Tibial nerve (tissue), 4 donors: Measurements from ENCODE around the gene SP3. TPM values are rescaled to one million over a fixed set of nuclear protein-coding genes. Genes with fewer than 3 reads are reported as not detected.

ENCODE experiments used
- DNase-seq, 2 donors: peaks; one replicate each; pipeline ENCODE4 v3.0.0-alpha.2; 2019; ENCODE audit warnings: low spot score in 2 of 2
- H3K27ac ChIP-seq, 4 donors: fragments of 200-600 bp; sonication (generic) in 3 of 4; one replicate each; pipeline ENCODE4 v1.5.1; 2017 to 2019; ENCODE audit warnings: mild to moderate bottlenecking in 1 of 4
- H3K27me3 ChIP-seq, 2 donors: fragments of 200-600 bp; sonication (generic) in 1 of 2; one replicate each; pipeline versions ENCODE4 v1.5.1 to v1.6.0; 2017 to 2019
- H3K36me3 ChIP-seq, 3 donors: fragments of 200-600 bp; sonication (generic); one replicate each; pipeline ENCODE4 v1.5.1; 2018 to 2019
- H3K4me1 ChIP-seq, 4 donors: fragments of 200-600 bp; sonication (generic) in 3 of 4; one replicate each; pipeline ENCODE4 v1.5.1; 2017 to 2019
- H3K4me3 ChIP-seq, 4 donors: fragments of 200-600 bp; sonication (generic) in 3 of 4; one replicate each; pipeline ENCODE4 v1.5.1; 2017 to 2019; ENCODE audit warnings: mild to moderate bottlenecking in 1 of 4, moderate library complexity in 1 of 4
- H3K9me3 ChIP-seq, 4 donors: fragments of 200-600 bp; sonication (generic) in 3 of 4; one replicate each; pipeline ENCODE4 v1.5.1; 2017 to 2019
- EP300 ChIP-seq, 2 donors: sonication (generic); formaldehyde crosslinking; IDR thresholded peaks; one replicate each; pipeline ENCODE4 v1.6.1; 2017; ENCODE audit warnings: antibody characterized with exemption in 2 of 2, mild to moderate bottlenecking in 1 of 2
- POLR2A ChIP-seq, 2 donors: fragments of 450-650 bp; IDR thresholded peaks; one replicate each; pipeline ENCODE4 v1.6.1; 2017; ENCODE audit warnings: antibody characterized with exemption in 2 of 2, mild to moderate bottlenecking in 2 of 2, moderate library complexity in 2 of 2
- WGBS, 2 donors: methylation state at CpG; one replicate each; pipeline ENCODE4 v1.1.5; 2018; 5-methylcytosine and 5-hydroxymethylcytosine counted together
- total RNA-seq, 4 donors: library from RNA; depleted of rRNA; stranded (reverse); fragments of >200 nt; gene quantifications; one replicate each; pipeline ENCODE4 v1.1.0, GENCODE V29; 2016
- TF ChIP-seq, protein P1 (sequence below), 5 experiments: fragments of 200-600 bp in 3 of 5; fragments of 450-650 bp in 2 of 5; sonication (generic) in 3 of 5; IDR thresholded peaks; one replicate each; pipeline ENCODE4 v1.5.1; 2016 to 2019; ENCODE audit warnings: antibody characterized with exemption in 5 of 5, mild to moderate bottlenecking in 3 of 5, moderate library complexity in 2 of 5

Gene SP3
- total RNA-seq, 4 donors from 2014 or later, result 72.5 to 152 (median 128) TPM

GRCh38 chr2:174005801-174006419, 40.7 kb upstream of the SP3 start:
- 92 to 95% methylated on average over 11 of the region's 11 CpGs for WGBS, 2 donors
- Histone ChIP-seq H3K4me3 (no peak overlapping the region), H3K27ac (peak overlapping the region in 1 of 4 donors; percentile 61), H3K4me1 (peaks cover 0 to 25% (median 2%) of the 10 kb centered on the region in 4 donors), H3K9me3 (no peaks in the 10 kb centered on the region), H3K36me3 (no peaks in the 10 kb centered on the region), H3K27me3 (no peaks in the 10 kb centered on the region)
- TF ChIP-seq, protein P1, sequence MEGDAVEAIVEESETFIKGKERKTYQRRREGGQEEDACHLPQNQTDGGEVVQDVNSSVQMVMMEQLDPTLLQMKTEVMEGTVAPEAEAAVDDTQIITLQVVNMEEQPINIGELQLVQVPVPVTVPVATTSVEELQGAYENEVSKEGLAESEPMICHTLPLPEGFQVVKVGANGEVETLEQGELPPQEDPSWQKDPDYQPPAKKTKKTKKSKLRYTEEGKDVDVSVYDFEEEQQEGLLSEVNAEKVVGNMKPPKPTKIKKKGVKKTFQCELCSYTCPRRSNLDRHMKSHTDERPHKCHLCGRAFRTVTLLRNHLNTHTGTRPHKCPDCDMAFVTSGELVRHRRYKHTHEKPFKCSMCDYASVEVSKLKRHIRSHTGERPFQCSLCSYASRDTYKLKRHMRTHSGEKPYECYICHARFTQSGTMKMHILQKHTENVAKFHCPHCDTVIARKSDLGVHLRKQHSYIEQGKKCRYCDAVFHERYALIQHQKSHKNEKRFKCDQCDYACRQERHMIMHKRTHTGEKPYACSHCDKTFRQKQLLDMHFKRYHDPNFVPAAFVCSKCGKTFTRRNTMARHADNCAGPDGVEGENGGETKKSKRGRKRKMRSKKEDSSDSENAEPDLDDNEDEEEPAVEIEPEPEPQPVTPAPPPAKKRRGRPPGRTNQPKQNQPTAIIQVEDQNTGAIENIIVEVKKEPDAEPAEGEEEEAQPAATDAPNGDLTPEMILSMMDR (IDR thresholded peaks at IDR 0.05), result no peak
- no peak for DNase-seq

- Histone ChIP-seq H3K9me3 (no peaks in the 10 kb centered on the region), H3K36me3 (no peaks in the 10 kb centered on the region), H3K27me3 (no peaks in the 10 kb centered on the region), H3K4me3 (no peak overlapping the region), H3K27ac (peak overlapping the region in 2 of 4 donors; percentile 22 to 61), H3K4me1 (peaks cover 0 to 21% (median 2%) of the 10 kb centered on the region in 4 donors)
- TF ChIP-seq, protein P1 (IDR thresholded peaks at IDR 0.05), result no peak
- TF ChIP-seq POLR2A (IDR thresholded peaks at IDR 0.05) (no peak), EP300 (IDR thresholded peaks at IDR 0.05) (no peak)
- WGBS, 2 donors, result 56% methylated on average over 4 of the region's 4 CpGs
- DNase-seq, result no peak
These were observed 39.9 kb upstream of the SP3 start for GRCh38 chr2:174004905-174005605.

DNA sequence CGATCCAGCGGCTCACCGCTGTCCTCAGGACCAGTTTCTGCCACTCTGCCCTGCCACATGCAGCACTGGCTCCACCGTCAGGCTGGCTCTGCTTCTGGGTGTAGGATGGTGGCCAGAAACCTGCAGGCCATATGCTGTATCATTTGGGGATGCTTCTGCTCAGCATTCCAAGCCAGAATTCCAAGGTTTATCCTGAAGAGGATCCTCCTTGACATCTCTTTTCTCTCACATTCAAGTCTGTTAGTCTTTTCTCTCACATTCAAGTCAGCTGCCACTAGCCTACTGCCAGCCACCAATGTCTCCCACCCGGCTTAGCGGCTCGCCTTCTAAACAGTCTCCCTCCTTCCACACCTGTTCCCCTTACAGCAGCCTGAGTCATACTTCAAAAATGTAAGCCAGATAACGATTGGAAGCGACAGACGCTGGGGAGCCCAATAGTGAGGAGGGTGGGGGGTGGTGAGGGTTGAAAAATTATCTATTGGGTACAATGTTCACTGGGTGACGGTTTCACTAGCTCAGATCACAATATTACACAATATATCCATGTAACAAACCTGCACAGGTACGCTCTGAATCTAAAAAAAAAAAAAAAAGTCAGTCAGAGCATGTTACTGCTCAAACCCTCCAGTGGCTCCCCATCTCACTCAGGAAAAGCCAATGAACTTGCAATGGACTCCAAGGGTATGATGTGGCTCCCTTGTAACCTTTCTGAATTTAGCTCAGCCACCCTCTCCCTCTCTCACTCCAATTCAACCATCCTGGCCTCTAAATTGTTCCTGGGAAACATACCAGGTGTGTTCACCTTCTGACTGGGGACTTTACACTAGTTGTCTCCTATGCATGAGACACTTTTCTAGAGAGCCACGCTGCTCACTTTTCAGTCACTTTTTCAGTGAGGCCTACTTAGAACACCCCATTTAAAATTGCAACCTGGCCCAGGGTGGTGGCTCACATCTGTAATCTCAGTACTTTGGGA, 38.8 kb upstream of the SP3 start:
- Histone ChIP-seq H3K4me3 (no peak overlapping the region), H3K4me1 (peaks cover 0 to 21% (median 5%) of the 10 kb centered on the region in 4 donors), H3K36me3 (no peaks in the 10 kb centered on the region), H3K9me3 (no peaks in the 10 kb centered on the region), H3K27me3 (no peaks in the 10 kb centered on the region), H3K27ac (no peak overlapping the region)
- WGBS, 2 donors, result 90 to 92% methylated on average over 13 of the region's 13 CpGs
- DNase-seq, result no peak
- no peak for TF ChIP-seq EP300 (IDR thresholded peaks at IDR 0.05)
- no peak for TF ChIP-seq POLR2A (IDR thresholded peaks at IDR 0.05)
- TF ChIP-seq, protein P1 (IDR thresholded peaks at IDR 0.05), result no peak

DNA sequence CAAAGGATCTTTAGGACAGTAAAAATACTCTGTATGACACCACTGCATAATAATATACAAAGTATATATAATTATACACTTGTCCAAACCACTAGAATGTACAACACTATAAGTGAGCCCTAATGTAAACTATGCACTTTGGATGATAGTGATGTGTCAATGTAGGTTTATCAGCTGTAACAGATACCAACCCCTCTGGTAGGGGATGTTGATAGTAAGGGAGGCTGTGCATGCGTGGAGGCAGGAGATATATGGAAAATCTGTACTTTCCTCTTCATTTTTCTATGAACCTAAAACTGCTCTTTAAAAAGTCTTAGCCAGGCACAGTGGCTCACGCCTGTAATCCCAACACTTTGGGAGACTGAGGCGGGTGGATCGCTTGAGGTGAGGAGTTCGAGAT, 37.5 kb upstream of the SP3 start:
- DNase-seq, result no peak

More for the DNA sequence above, 37.5 kb upstream of the SP3 start:
- Histone ChIP-seq H3K27ac (no peak overlapping the region), H3K36me3 (no peaks in the 10 kb centered on the region), H3K4me3 (no peak overlapping the region), H3K9me3 (no peaks in the 10 kb centered on the region), H3K4me1 (peaks cover 0 to 32% (median 11%) of the 10 kb centered on the region in 4 donors), H3K27me3 (no peaks in the 10 kb centered on the region)
- no peak for TF ChIP-seq EP300 (IDR thresholded peaks at IDR 0.05)
- TF ChIP-seq, protein P1 (IDR thresholded peaks at IDR 0.05), result no peak
- no peak for TF ChIP-seq POLR2A (IDR thresholded peaks at IDR 0.05)
- WGBS, 2 donors, result 92 to 95% methylated on average over 5 of the region's 5 CpGs
